Fibroblast of lung (primary cell): ENCODE measurements around the gene CDH4. TPM values are rescaled to one million over a fixed set of nuclear protein-coding genes. Genes with fewer than 3 reads are reported as not detected.

Experiments
- DNase-seq, 2 donors: peaks; one replicate each; pipeline versions ENCODE4 v3.0.0 to v3.0.0-alpha.2; 2010; ENCODE audit warnings: low read depth in 2 of 2
- H2AFZ ChIP-seq: 2 replicates; pipeline ENCODE4 v1.5.1; 2012; ENCODE audit warnings: low read length, control low read depth, inconsistent platforms
- H3K27ac ChIP-seq: 2 replicates; pipeline ENCODE4 v1.5.1; 2011; ENCODE audit warnings: low read length, control low read depth; ENCODE audit not compliant: insufficient read depth
- H3K27me3 ChIP-seq: 2 replicates; pipeline ENCODE4 v1.5.1; 2011; ENCODE audit warnings: mild to moderate bottlenecking, low read length; ENCODE audit not compliant: control insufficient read depth, insufficient read depth
- H3K36me3 ChIP-seq: 2 replicates; pipeline ENCODE4 v1.5.1; 2011; ENCODE audit warnings: low read length; ENCODE audit not compliant: control insufficient read depth, insufficient read depth
- H3K4me1 ChIP-seq: 2 replicates; pipeline ENCODE4 v1.5.1; 2011; ENCODE audit warnings: low read length; ENCODE audit not compliant: control insufficient read depth, insufficient read depth; ENCODE audit errors: extremely low read depth
- H3K4me2 ChIP-seq: 2 replicates; pipeline ENCODE4 v1.5.1; 2011; ENCODE audit warnings: low read length, control low read depth; ENCODE audit not compliant: insufficient read depth; ENCODE audit errors: extremely low read depth
- H3K4me3 ChIP-seq, 4 experiments: fragments of 200-600 bp in 1 of 4; sonication (generic) in 1 of 4; replicated peaks in 1 of 4; 2 replicates each; pipeline ENCODE4 v1.5.1; 2011 to 2016; ENCODE audit warnings: low read length in 4 of 4, low read depth in 3 of 4, mild to moderate bottlenecking in 3 of 4, control low read depth in 2 of 4, inconsistent platforms in 1 of 4, mixed read lengths in 1 of 4; ENCODE audit not compliant: insufficient read depth in 1 of 4; ENCODE audit errors: control extremely low read depth in 1 of 4
- H3K79me2 ChIP-seq: 2 replicates; pipeline ENCODE4 v1.5.1; 2012; ENCODE audit warnings: mild to moderate bottlenecking, low read length, inconsistent platforms; ENCODE audit not compliant: control insufficient read depth, insufficient read depth
- H3K9ac ChIP-seq: 2 replicates; pipeline ENCODE4 v1.5.1; 2011; ENCODE audit warnings: mild to moderate bottlenecking, low read length, control low read depth; ENCODE audit not compliant: insufficient read depth
- H3K9me3 ChIP-seq: 2 replicates; pipeline ENCODE4 v1.5.1; 2012; ENCODE audit warnings: low read depth, low read length; ENCODE audit not compliant: control insufficient read depth, insufficient read depth
- H4K20me1 ChIP-seq: 2 replicates; pipeline ENCODE4 v1.5.1; 2011; ENCODE audit warnings: low read length; ENCODE audit not compliant: control insufficient read depth, insufficient read depth; ENCODE audit errors: extremely low read depth
- CTCF ChIP-seq, 2 donors: IDR thresholded peaks in 1 of 2; conservative IDR thresholded peaks in 1 of 2; 1 replicate in 1 of 2; 2 replicates in 1 of 2; pipeline ENCODE4 v1.5.1; 2011 to 2012; ENCODE audit warnings: low read length in 2 of 2, control low read depth in 1 of 2, inconsistent platforms in 1 of 2, low read depth in 1 of 2, mild to moderate bottlenecking in 1 of 2
- EZH2 ChIP-seq: IDR thresholded peaks from 2 replicates; pipeline ENCODE4 v1.5.1; 2012; ENCODE audit warnings: low read length, control low read depth, mild to moderate bottlenecking; ENCODE audit errors: missing control alignments
- polyA plus RNA-seq, 2 donors: library from polyadenylated mRNA; depleted of rRNA in 1 of 2; stranded (reverse) in 1 of 2; unstranded in 1 of 2; fragments of >200 nt; gene quantifications; 2 replicates each; pipeline ENCODE4 v1.2.1, GENCODE V29; 2011 to 2012; ENCODE audit warnings: missing spikeins in 1 of 2
- total RNA-seq: library from RNA; depleted of rRNA; stranded (reverse); fragments of >200 nt; gene quantifications from 2 replicates; pipeline ENCODE4 v1.2.1, GENCODE V29; 2014

The CDH4 gene
- total and polyA plus RNA-seq, 2 donors (not counting 1 experiment from before 2014, with no cell fraction given) = 4.8 to 6.8 TPM

- H3K4me3 ChIP-seq = no peak overlapping the region
- no peaks in the 10 kb centered on the region for H3K79me2 ChIP-seq
- no peak for DNase-seq
- H3K27me3 ChIP-seq = no peaks in the 10 kb centered on the region
- no peak overlapping the region for H2AFZ ChIP-seq
- no peaks in the 10 kb centered on the region for H3K4me1 ChIP-seq
- no peaks in the 10 kb centered on the region for H3K9me3 ChIP-seq
- no peak overlapping the region for H3K9ac ChIP-seq
- H4K20me1 ChIP-seq = no peaks in the 10 kb centered on the region
- no peak for TF ChIP-seq CTCF (conservative IDR thresholded peaks at IDR 0.05 in 1 of 2, IDR thresholded peaks at IDR 0.05 in 1 of 2; ENCODE audit: low read depth in 1 of 2, low read length in 2 of 2)
- no peak for TF ChIP-seq EZH2
- H3K27ac ChIP-seq = no peak overlapping the region
- no peaks in the 10 kb centered on the region for H3K36me3 ChIP-seq
- H3K4me2 ChIP-seq = no peak overlapping the region
Observed at GRCh38 chr20:61660559-61660958, 408.5 kb downstream of the CDH4 start.

- no peaks in the 10 kb centered on the region for H3K9me3 ChIP-seq
- no peaks in the 10 kb centered on the region for H3K4me1 ChIP-seq
- H3K36me3 ChIP-seq = no peaks in the 10 kb centered on the region
- H2AFZ ChIP-seq = no peak overlapping the region
- no peak for TF ChIP-seq EZH2
- TF ChIP-seq CTCF (conservative IDR thresholded peaks at IDR 0.05 in 1 of 2, IDR thresholded peaks at IDR 0.05 in 1 of 2; ENCODE audit: low read depth in 1 of 2, low read length in 2 of 2) = no peak
- no peak for DNase-seq
- H3K27ac ChIP-seq = no peak overlapping the region
- no peaks in the 10 kb centered on the region for H3K27me3 ChIP-seq
- H3K4me2 ChIP-seq = no peak overlapping the region
- no peaks in the 10 kb centered on the region for H4K20me1 ChIP-seq
- no peaks in the 10 kb centered on the region for H3K79me2 ChIP-seq
- H3K9ac ChIP-seq = no peak overlapping the region
- H3K4me3 ChIP-seq = no peak overlapping the region
Observed at GRCh38 chr20:61661025-61661424, 409.0 kb downstream of the CDH4 start.

GRCh38 chr20:61661583-61661982, 409.5 kb downstream of the CDH4 start:
- Histone ChIP-seq H3K36me3 (no peaks in the 10 kb centered on the region), H3K9me3 (no peaks in the 10 kb centered on the region), H3K4me3 (no peak overlapping the region), H3K4me2 (no peak overlapping the region), H3K79me2 (no peaks in the 10 kb centered on the region), H3K27me3 (no peaks in the 10 kb centered on the region), H2AFZ (no peak overlapping the region), H3K9ac (no peak overlapping the region), H4K20me1 (no peaks in the 10 kb centered on the region), H3K4me1 (no peaks in the 10 kb centered on the region), H3K27ac (no peak overlapping the region)
- TF ChIP-seq EZH2 (no peak), CTCF (conservative IDR thresholded peaks at IDR 0.05 in 1 of 2, IDR thresholded peaks at IDR 0.05 in 1 of 2; ENCODE audit: low read depth in 1 of 2, low read length in 2 of 2) (no peak)
- no peak for DNase-seq
